IMR-90 (cell line): Measurements from ENCODE around the gene RIMBP2. TPM values are rescaled to one million over a fixed set of nuclear protein-coding genes. Genes with fewer than 3 reads are reported as not detected.

ENCODE experiments used
- ATAC-seq: fragments of 200-7000 bp; cut with Tn5 transposase; 2 replicates; pipeline ENCODE4 v1.9.1; 2020; ENCODE audit warnings: low read depth, mild to moderate bottlenecking, moderate library complexity
- BruUV-seq: library from RNA; stranded (reverse); fragments of 400-500 nt; replicated peaks from 2 replicates; lab custom pipeline; 2021; lab: Mats Ljungman, UMichigan
- CTCF ChIA-PET: fragments of 300-600 bp; formaldehyde crosslinking; extraction: SDS; loops from one replicate; lab custom pipeline; 2021; ENCODE audit warnings: antibody characterized with exemption; lab: Yijun Ruan, JAX
- POLR2A ChIA-PET: fragments of 300-600 bp; sonication (Branson Sonifier 250); formaldehyde crosslinking; loops from one replicate; lab custom pipeline; 2022; ENCODE audit warnings: antibody characterized with exemption; ENCODE audit not compliant: unreplicated experiment; lab: Charles Lee
- DNase-seq: peaks from one replicate; pipeline ENCODE4 v3.0.0; 2013
- H2AFZ ChIP-seq: replicated peaks from 2 replicates; pipeline ENCODE3; 2013; ENCODE audit warnings: low read length, mild to moderate bottlenecking; ENCODE audit not compliant: poor library complexity
- H2AK5ac ChIP-seq: 2 replicates; pipeline ENCODE4 v1.6.1; 2013; ENCODE audit warnings: low read depth, low read length, inconsistent platforms
- H2AK9ac ChIP-seq: replicated peaks from 2 replicates; pipeline ENCODE3; 2013; ENCODE audit warnings: mild to moderate bottlenecking, low read depth, low read length, moderate library complexity; ENCODE audit not compliant: poor library complexity
- H2BK120ac ChIP-seq: 2 replicates; pipeline ENCODE4 v1.6.1; 2013; ENCODE audit warnings: low read depth, low read length, inconsistent platforms
- H2BK15ac ChIP-seq: 3 replicates; pipeline ENCODE4 v1.6.1; 2013; ENCODE audit warnings: low read depth, low read length, inconsistent platforms
- H2BK20ac ChIP-seq: 2 replicates; pipeline ENCODE4 v1.6.1; 2013; ENCODE audit warnings: low read depth, mild to moderate bottlenecking, inconsistent platforms, low read length, moderate library complexity
- H2BK5ac ChIP-seq: 2 replicates; pipeline ENCODE4 v1.6.1; 2013; ENCODE audit warnings: mild to moderate bottlenecking, low read depth, low read length, inconsistent platforms; ENCODE audit not compliant: poor library complexity, severe bottlenecking
- H3K14ac ChIP-seq: replicated peaks from 2 replicates; pipeline ENCODE4 v1.6.1; 2013; ENCODE audit warnings: low read depth, low read length, inconsistent platforms
- H3K18ac ChIP-seq: 2 replicates; pipeline ENCODE4 v1.6.1; 2013; ENCODE audit warnings: low read depth, low read length, control low read depth
- H3K23ac ChIP-seq: 2 replicates; pipeline ENCODE4 v1.6.1; 2013; ENCODE audit warnings: low read depth, low read length, inconsistent platforms
- H3K27ac ChIP-seq: 2 replicates; pipeline ENCODE4 v1.5.1; 2013; ENCODE audit warnings: mild to moderate bottlenecking, control low read depth, low read length; ENCODE audit not compliant: insufficient read depth
- H3K27me3 ChIP-seq: 2 replicates; pipeline ENCODE4 v1.6.1; 2013; ENCODE audit warnings: low read length; ENCODE audit not compliant: control insufficient read depth, insufficient read depth
- H3K36me3 ChIP-seq: 2 replicates; pipeline ENCODE4 v1.6.1; 2013; ENCODE audit warnings: low read length, mixed read lengths; ENCODE audit not compliant: control insufficient read depth, insufficient read depth
- H3K4ac ChIP-seq: 2 replicates; pipeline ENCODE4 v1.6.1; 2013; ENCODE audit warnings: low read depth, low read length, inconsistent platforms
- H3K4me1 ChIP-seq: 2 replicates; pipeline ENCODE4 v1.6.1; 2013; ENCODE audit warnings: low read length, mixed read lengths; ENCODE audit not compliant: control insufficient read depth, insufficient read depth
- H3K4me2 ChIP-seq: 2 replicates; pipeline ENCODE4 v1.6.1; 2013; ENCODE audit warnings: low read depth, mild to moderate bottlenecking, control low read depth, low read length, moderate library complexity
- H3K4me3 ChIP-seq: 2 replicates; pipeline ENCODE4 v1.5.1; 2013; ENCODE audit warnings: low read depth, mild to moderate bottlenecking, control low read depth, low read length, moderate library complexity; ENCODE audit not compliant: insufficient read depth
- H3K56ac ChIP-seq: 2 replicates; pipeline ENCODE4 v1.6.1; 2013; ENCODE audit warnings: low read length, inconsistent platforms; ENCODE audit not compliant: insufficient read depth; ENCODE audit errors: extremely low read depth
- H3K79me1 ChIP-seq, 2 experiments: 2 replicates each; pipeline ENCODE4 v1.6.1; 2013; ENCODE audit warnings: low read length in 2 of 2, inconsistent platforms in 1 of 2, low read depth in 1 of 2
- H3K9ac ChIP-seq: 2 replicates; pipeline ENCODE4 v1.6.1; 2013; ENCODE audit warnings: low read depth, low read length, control low read depth
- H3K9me1 ChIP-seq: 2 replicates; pipeline ENCODE4 v1.6.1; 2013; ENCODE audit warnings: low read length, inconsistent platforms; ENCODE audit not compliant: insufficient read depth
- H3K9me3 ChIP-seq: 2 replicates; pipeline ENCODE4 v1.6.1; 2013; ENCODE audit warnings: low read length; ENCODE audit not compliant: control insufficient read depth, insufficient read depth
- H4K20me1 ChIP-seq: 2 replicates; pipeline ENCODE4 v1.6.1; 2013; ENCODE audit warnings: low read length, inconsistent platforms; ENCODE audit not compliant: insufficient read depth
- H4K5ac ChIP-seq: 2 replicates; pipeline ENCODE4 v1.6.1; 2013; ENCODE audit warnings: mild to moderate bottlenecking, low read depth, low read length, control low read depth
- H4K8ac ChIP-seq, 2 experiments: 2 replicates each; pipeline ENCODE4 v1.6.1; 2013; ENCODE audit warnings: low read depth in 2 of 2, low read length in 2 of 2, control low read depth in 1 of 2, inconsistent platforms in 1 of 2
- H4K91ac ChIP-seq: 2 replicates; pipeline ENCODE4 v1.6.1; 2013; ENCODE audit warnings: low read depth, low read length, inconsistent platforms; ENCODE audit not compliant: insufficient read depth
- BHLHE40 ChIP-seq: fragments of 150-350 bp; IDR thresholded peaks from 2 replicates; pipeline ENCODE4 v1.6.1; 2016; ENCODE audit warnings: mild to moderate bottlenecking, low read depth, low read length
- CEBPB ChIP-seq: IDR thresholded peaks from 2 replicates; pipeline ENCODE4 v1.6.1; 2012; ENCODE audit warnings: low read depth, low read length, improper control_type of control experiment
- CHD1 ChIP-seq: IDR thresholded peaks from 2 replicates; pipeline ENCODE4 v1.6.1; 2012; ENCODE audit warnings: low read depth, low read length, improper control_type of control experiment
- FOS ChIP-seq: fragments of 150-350 bp; IDR thresholded peaks from 2 replicates; pipeline ENCODE4 v1.6.1; 2016; ENCODE audit warnings: low read depth, low read length
- MAFK ChIP-seq: IDR thresholded peaks from 2 replicates; pipeline ENCODE4 v1.6.1; 2012; ENCODE audit warnings: low read depth, low read length, improper control_type of control experiment
- MAZ ChIP-seq: IDR thresholded peaks from 2 replicates; pipeline ENCODE4 v1.6.1; 2012; ENCODE audit warnings: low read depth, mild to moderate bottlenecking, low read length, improper control_type of control experiment, moderate library complexity, borderline replicate concordance
- MXI1 ChIP-seq: IDR thresholded peaks from 2 replicates; pipeline ENCODE4 v1.6.1; 2012; ENCODE audit warnings: low read depth, mild to moderate bottlenecking, low read length, moderate library complexity, borderline replicate concordance
- NFE2L2 ChIP-seq: fragments of 150-350 bp; IDR thresholded peaks from 2 replicates; pipeline ENCODE4 v1.6.1; 2016; ENCODE audit warnings: low read depth, mild to moderate bottlenecking, low read length
- POLR2A ChIP-seq: IDR thresholded peaks from 2 replicates; pipeline ENCODE4 v1.6.1; 2012; ENCODE audit warnings: mild to moderate bottlenecking, low read depth, low read length
- RAD21 ChIP-seq: IDR thresholded peaks from 2 replicates; pipeline ENCODE4 v1.6.1; 2012; ENCODE audit warnings: low read length, improper control_type of control experiment
- RCOR1 ChIP-seq: IDR thresholded peaks from 2 replicates; pipeline ENCODE4 v1.6.1; 2012; ENCODE audit warnings: mild to moderate bottlenecking, low read length, improper control_type of control experiment; ENCODE audit not compliant: insufficient replicate concordance
- RFX5 ChIP-seq: IDR thresholded peaks from 2 replicates; pipeline ENCODE4 v1.8.0; 2012; ENCODE audit warnings: low read depth, mild to moderate bottlenecking, low read length, moderate library complexity
- SMC3 ChIP-seq: fragments of 150-350 bp; IDR thresholded peaks from 2 replicates; pipeline ENCODE4 v1.6.1; 2016; ENCODE audit warnings: low read depth, mild to moderate bottlenecking, antibody characterized with exemption, low read length, moderate library complexity
- USF2 ChIP-seq: fragments of 150-350 bp; IDR thresholded peaks from 2 replicates; pipeline ENCODE4 v1.6.1; 2017; ENCODE audit warnings: mild to moderate bottlenecking, antibody characterized with exemption, low read length, low read depth
- WGBS, 2 experiments: methylation state at CpG; one replicate each; pipeline versions ENCODE4 v1.1.5 to v1.1.7; 2013; ENCODE audit warnings: missing lambda C conversion rate in 2 of 2; ENCODE audit not compliant: insufficient read length in 1 of 2; ENCODE audit errors: extremely low coverage in 2 of 2; 5-methylcytosine and 5-hydroxymethylcytosine counted together
- dilution Hi-C: fragments of 300-500 bp; cut with HindIII; formaldehyde crosslinking; loops from one replicate; pipeline ENCODE4 v1.14.3; 2018; ENCODE audit warnings: low sequenced_read_pairs; ENCODE audit not compliant: unreplicated experiment
- in situ Hi-C: fragments of 300-500 bp; cut with MboI; formaldehyde crosslinking; loops from 3 replicates; pipeline ENCODE4 v1.14.3; 2019; ENCODE audit warnings: low sequenced_read_pairs, inconsistent platforms, mixed read lengths
- intact Hi-C: fragments of 100-400 bp; cut with micrococcal nuclease; formaldehyde crosslinking; loops from 2 replicates; pipeline ENCODE4 v1.10.0; 2022
- polyA plus RNA-seq, 3 experiments: library from polyadenylated mRNA; depleted of rRNA; stranded (reverse); fragments of >200 nt; gene quantifications; 2 replicates each; pipeline ENCODE4 v1.2.3, GENCODE V29; 2012; ENCODE audit warnings: low replicate concordance in 1 of 3
- total RNA-seq: library from RNA; depleted of rRNA; stranded (reverse); fragments of >200 nt; gene quantifications from 2 replicates; pipeline ENCODE4 v1.2.3, GENCODE V29; 2012
- TF ChIP-seq, protein P1 (sequence below): fragments of 150-350 bp; IDR thresholded peaks from 2 replicates; pipeline ENCODE4 v1.6.1; 2016; ENCODE audit warnings: low read depth, mild to moderate bottlenecking, low read length, moderate library complexity, borderline replicate concordance
- TF ChIP-seq, protein P2 (sequence below): conservative IDR thresholded peaks from 2 replicates; pipeline ENCODE4 v1.5.1; 2012; ENCODE audit warnings: mild to moderate bottlenecking, low read depth, low read length, improper control_type of control experiment

Gene RIMBP2
- total and polyA plus RNA-seq, 2 of the 4 experiments (the other 2 are of a cell fraction): not detected

- Histone ChIP-seq H3K4me3 (no peak overlapping the region), H2BK120ac (no peak overlapping the region), H3K9me3 (peaks cover 17% of the 10 kb centered on the region; the same call in 1 of the 2 replicates), H3K4me1 (no peaks in the 10 kb centered on the region), H3K23ac (no peak overlapping the region), H3K18ac (no peak overlapping the region), H3K79me1 (no peaks in the 10 kb centered on the region), H3K56ac (no peak overlapping the region), H3K27ac (no peak overlapping the region), H3K9me1 (no peaks in the 10 kb centered on the region), H2BK20ac (no peak overlapping the region), H4K8ac (no peak overlapping the region), H3K27me3 (no peaks in the 10 kb centered on the region), H2BK15ac (no peak overlapping the region), H2BK5ac (no peak overlapping the region), H3K4ac (no peak overlapping the region), H2AK9ac (no peak overlapping the region), H3K14ac (no peak overlapping the region), H4K20me1 (no peaks in the 10 kb centered on the region), H2AK5ac (no peak overlapping the region), H3K36me3 (no peaks in the 10 kb centered on the region), H2AFZ (no peak overlapping the region), H3K4me2 (no peak overlapping the region), H3K9ac (no peak overlapping the region), H4K5ac (no peak overlapping the region), H4K91ac (no peak overlapping the region)
- POLR2A ChIA-PET: no interaction called here
- no peak for ATAC-seq
- CTCF ChIA-PET: no interaction called here
- 48% methylated on average over 2 of the region's 12 CpGs; no CpG with 5 or more reads in 1 of the 2 experiments for WGBS, 2 experiments
- no peak for DNase-seq
- TF ChIP-seq SMC3 (no peak), USF2 (no peak), CEBPB (no peak), CHD1 (no peak), POLR2A (no peak), NFE2L2 (no peak), BHLHE40 (no peak), MAZ (no peak), RAD21 (no peak), RFX5 (no peak), RCOR1 (no peak), MAFK (no peak), MXI1 (no peak), FOS (no peak)
- TF ChIP-seq, protein P1, sequence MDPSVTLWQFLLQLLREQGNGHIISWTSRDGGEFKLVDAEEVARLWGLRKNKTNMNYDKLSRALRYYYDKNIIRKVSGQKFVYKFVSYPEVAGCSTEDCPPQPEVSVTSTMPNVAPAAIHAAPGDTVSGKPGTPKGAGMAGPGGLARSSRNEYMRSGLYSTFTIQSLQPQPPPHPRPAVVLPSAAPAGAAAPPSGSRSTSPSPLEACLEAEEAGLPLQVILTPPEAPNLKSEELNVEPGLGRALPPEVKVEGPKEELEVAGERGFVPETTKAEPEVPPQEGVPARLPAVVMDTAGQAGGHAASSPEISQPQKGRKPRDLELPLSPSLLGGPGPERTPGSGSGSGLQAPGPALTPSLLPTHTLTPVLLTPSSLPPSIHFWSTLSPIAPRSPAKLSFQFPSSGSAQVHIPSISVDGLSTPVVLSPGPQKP: no peak
- TF ChIP-seq, protein P2, sequence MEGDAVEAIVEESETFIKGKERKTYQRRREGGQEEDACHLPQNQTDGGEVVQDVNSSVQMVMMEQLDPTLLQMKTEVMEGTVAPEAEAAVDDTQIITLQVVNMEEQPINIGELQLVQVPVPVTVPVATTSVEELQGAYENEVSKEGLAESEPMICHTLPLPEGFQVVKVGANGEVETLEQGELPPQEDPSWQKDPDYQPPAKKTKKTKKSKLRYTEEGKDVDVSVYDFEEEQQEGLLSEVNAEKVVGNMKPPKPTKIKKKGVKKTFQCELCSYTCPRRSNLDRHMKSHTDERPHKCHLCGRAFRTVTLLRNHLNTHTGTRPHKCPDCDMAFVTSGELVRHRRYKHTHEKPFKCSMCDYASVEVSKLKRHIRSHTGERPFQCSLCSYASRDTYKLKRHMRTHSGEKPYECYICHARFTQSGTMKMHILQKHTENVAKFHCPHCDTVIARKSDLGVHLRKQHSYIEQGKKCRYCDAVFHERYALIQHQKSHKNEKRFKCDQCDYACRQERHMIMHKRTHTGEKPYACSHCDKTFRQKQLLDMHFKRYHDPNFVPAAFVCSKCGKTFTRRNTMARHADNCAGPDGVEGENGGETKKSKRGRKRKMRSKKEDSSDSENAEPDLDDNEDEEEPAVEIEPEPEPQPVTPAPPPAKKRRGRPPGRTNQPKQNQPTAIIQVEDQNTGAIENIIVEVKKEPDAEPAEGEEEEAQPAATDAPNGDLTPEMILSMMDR: no peak
- no TSS peak for BruUV-seq
- dilution Hi-C loops (no loop called here), in situ Hi-C loops (loop anchor here (25.0 kb wide), 2 partner anchors 705 to 1955 kb away; no protein-coding TSS in a partner anchor), intact Hi-C loops (no loop called here)
These were observed 26.0 kb upstream of the RIMBP2 start for GRCh38 chr12:130742112-130742511.
